GM13977 (cell line): ENCODE measurements around the gene FGGY.

Experiments
- DNase-seq: peaks from one replicate; pipeline ENCODE4 v3.0.0; 2012; ENCODE audit warnings: low spot score
- CTCF ChIP-seq: IDR thresholded peaks from 2 replicates; pipeline ENCODE4 v1.5.1; 2012; ENCODE audit warnings: mild to moderate bottlenecking, control low read depth; ENCODE audit not compliant: insufficient read depth; ENCODE audit errors: extremely low read depth, missing control alignments
- in situ Hi-C: fragments of 300-500 bp; cut with MboI; formaldehyde crosslinking; loops from one replicate; pipeline ENCODE4 v1.12.0; 2022; ENCODE audit warnings: low sequenced_read_pairs, low pct_unique_long_range_greater_than_20kb, mixed read lengths, inconsistent platforms; ENCODE audit not compliant: unreplicated experiment

Gene FGGY

GRCh38 chr1:59798600-59798999, 501.7 kb downstream of the FGGY start:
- DNase-seq, result no peak
- no peak for TF ChIP-seq CTCF

GRCh38 chr1:59803458-59804038, 506.7 kb downstream of the FGGY start:
- TF ChIP-seq CTCF, result no peak
- in situ Hi-C loops, result no loop called here
- DNase-seq, result no peak

More at GRCh38 chr1:59798600-59798999, 501.7 kb downstream of the FGGY start:
- in situ Hi-C loops, result no loop called here

DNA sequence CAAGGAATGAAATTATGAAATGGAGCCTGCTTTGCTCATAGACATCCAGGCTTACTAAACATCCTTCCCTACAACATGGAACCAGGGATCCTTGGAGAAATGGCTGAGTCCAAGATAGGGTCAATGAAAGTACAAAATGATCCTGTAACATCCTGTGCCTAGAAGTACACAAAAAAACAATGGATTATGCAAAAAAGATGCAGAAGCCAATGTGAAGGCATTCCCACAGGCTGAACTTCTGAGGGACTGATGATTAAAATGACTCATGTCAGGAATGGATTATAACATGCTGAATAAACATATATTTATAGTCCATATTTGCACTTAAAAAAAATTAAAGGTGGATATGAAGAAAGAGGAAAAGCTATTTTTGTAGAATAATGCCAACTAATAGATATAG, 507.4 kb downstream of the FGGY start:
- TF ChIP-seq CTCF, result no peak
- in situ Hi-C loops, result no loop called here
- DNase-seq, result no peak

- no peak for DNase-seq
- in situ Hi-C loops, result no loop called here
- TF ChIP-seq CTCF, result no peak
Measured at GRCh38 chr1:59805554-59805953, 508.7 kb downstream of the FGGY start.
